Activated naive CD4-positive, alpha-beta T cell treated with anti-CD3 and anti-CD28 coated beads, Interleukin-2, amount 50 U/mL, for 72 hours (primary cell): Measurements from ENCODE around the gene PTPRZ1. TPM values are rescaled to one million over a fixed set of nuclear protein-coding genes. Genes with fewer than 3 reads are reported as not detected.
A peak's percentile ranks its signal among the peaks of the same experiment; 100 is the strongest.

Source experiments
- ATAC-seq, 2 donors: fragments of 150-1000 bp; cut with Tn5 transposase; 2 replicates each; pipeline ENCODE4 v1.10.0; 2021; ENCODE audit warnings: mild to moderate bottlenecking in 2 of 2, moderate library complexity in 2 of 2
- DNase-seq, 2 donors: peaks; one replicate each; pipeline ENCODE4 v3.0.0; 2021 to 2022; ENCODE audit warnings: low spot score in 2 of 2
- H3K27ac Mint-ChIP-seq, 2 donors: one replicate each; pipeline ENCODE4 v1.8.0; 2022; ENCODE audit warnings: mild to moderate bottlenecking in 2 of 2, mixed read lengths in 2 of 2
- H3K36me3 Mint-ChIP-seq, 2 donors: one replicate each; pipeline ENCODE4 v1.8.0; 2022; ENCODE audit warnings: mixed read lengths in 2 of 2
- H3K9me3 Mint-ChIP-seq, 2 donors: one replicate each; pipeline ENCODE4 v1.8.0; 2022; ENCODE audit warnings: mixed read lengths in 2 of 2
- total RNA-seq, 2 donors: library from RNA; stranded (reverse); gene quantifications; one replicate each; pipeline ENCODE4 v1.2.3, GENCODE V29; 2022

The PTPRZ1 gene
- total RNA-seq, 2 donors from 2014 or later = not detected

GRCh38 chr7:121985476-121986030 is 112.6 kb downstream of the PTPRZ1 start:
- Mint-ChIP-seq H3K9me3 (peaks cover 0 to 4% of the 10 kb centered on the region in 2 donors), H3K36me3 (no peaks in the 10 kb centered on the region), H3K27ac (no peak overlapping the region)
- ATAC-seq = no peak
- DNase-seq = no peak

- no peaks in the 10 kb centered on the region for H3K9me3 Mint-ChIP-seq
- ATAC-seq (no peak), DNase-seq (no peak)
- no peak overlapping the region for H3K27ac Mint-ChIP-seq
- H3K36me3 Mint-ChIP-seq = no peaks in the 10 kb centered on the region
Measured at GRCh38 chr7:121992068-121992467, 119.1 kb downstream of the PTPRZ1 start.

- Mint-ChIP-seq H3K27ac (no peak overlapping the region), H3K9me3 (no peaks in the 10 kb centered on the region), H3K36me3 (no peaks in the 10 kb centered on the region)
- DNase-seq = peak in 1 of 2 donors; percentile 49
- peak in 1 of 2 donors; percentile 69 for ATAC-seq
Measured at GRCh38 chr7:121994625-121995410, 121.9 kb downstream of the PTPRZ1 start.

- H3K36me3 Mint-ChIP-seq = no peaks in the 10 kb centered on the region
- H3K9me3 Mint-ChIP-seq = peaks cover 5 to 9% of the 10 kb centered on the region in 2 donors
- DNase-seq (no peak), ATAC-seq (no peak)
- no peak overlapping the region for H3K27ac Mint-ChIP-seq
Measured at GRCh38 chr7:122006687-122007086, 133.7 kb downstream of the PTPRZ1 start.

GRCh38 chr7:122010116-122010515 is 137.2 kb downstream of the PTPRZ1 start:
- no peak for DNase-seq
- Mint-ChIP-seq H3K27ac (no peak overlapping the region), H3K9me3 (peaks cover 5 to 9% of the 10 kb centered on the region in 2 donors), H3K36me3 (no peaks in the 10 kb centered on the region)
- ATAC-seq = no peak

- ATAC-seq = peak; percentile 56 to 75
- no peaks in the 10 kb centered on the region for H3K36me3 Mint-ChIP-seq
- DNase-seq = no peak
- H3K9me3 Mint-ChIP-seq = peaks cover 2 to 8% of the 10 kb centered on the region in 2 donors
- H3K27ac Mint-ChIP-seq = no peak overlapping the region
Measured at GRCh38 chr7:122013065-122013464, 140.1 kb downstream of the PTPRZ1 start.

GRCh38 chr7:122013630-122014029 is 140.7 kb downstream of the PTPRZ1 start:
- no peak for DNase-seq
- peak in 1 of 2 donors; percentile 16 for ATAC-seq
- peaks cover 0 to 4% of the 10 kb centered on the region in 2 donors for H3K9me3 Mint-ChIP-seq
- no peak overlapping the region for H3K27ac Mint-ChIP-seq
- H3K36me3 Mint-ChIP-seq = no peaks in the 10 kb centered on the region

GRCh38 chr7:122014697-122015096 is 141.7 kb downstream of the PTPRZ1 start:
- Mint-ChIP-seq H3K9me3 (peaks cover 0 to 4% of the 10 kb centered on the region in 2 donors), H3K36me3 (no peaks in the 10 kb centered on the region), H3K27ac (no peak overlapping the region)
- ATAC-seq (no peak), DNase-seq (no peak)

- Mint-ChIP-seq H3K9me3 (peaks cover 0 to 4% of the 10 kb centered on the region in 2 donors), H3K27ac (no peak overlapping the region), H3K36me3 (no peaks in the 10 kb centered on the region)
- ATAC-seq (peak in 1 of 2 donors; percentile 43), DNase-seq (no peak)
Measured at GRCh38 chr7:122018032-122018431, 145.1 kb downstream of the PTPRZ1 start.

- DNase-seq (no peak), ATAC-seq (no peak)
- no peaks in the 10 kb centered on the region for H3K36me3 Mint-ChIP-seq
- no peaks in the 10 kb centered on the region for H3K9me3 Mint-ChIP-seq
- H3K27ac Mint-ChIP-seq = no peak overlapping the region
Measured at GRCh38 chr7:122027058-122027457, 154.1 kb downstream of the PTPRZ1 start.

- Mint-ChIP-seq H3K9me3 (no peaks in the 10 kb centered on the region), H3K36me3 (no peaks in the 10 kb centered on the region), H3K27ac (no peak overlapping the region)
- no peak for ATAC-seq
- no peak for DNase-seq
Measured at GRCh38 chr7:122033641-122034040, 160.7 kb downstream of the PTPRZ1 start.

- DNase-seq (no peak), ATAC-seq (no peak)
- H3K9me3 Mint-ChIP-seq = no peaks in the 10 kb centered on the region
- no peak overlapping the region for H3K27ac Mint-ChIP-seq
- H3K36me3 Mint-ChIP-seq = no peaks in the 10 kb centered on the region
Measured at GRCh38 chr7:122035876-122036275, 162.9 kb downstream of the PTPRZ1 start.

GRCh38 chr7:122038134-122038533 is 165.2 kb downstream of the PTPRZ1 start:
- Mint-ChIP-seq H3K9me3 (no peaks in the 10 kb centered on the region), H3K27ac (no peak overlapping the region), H3K36me3 (no peaks in the 10 kb centered on the region)
- DNase-seq (no peak), ATAC-seq (no peak)

GRCh38 chr7:122038904-122039303 is 165.9 kb downstream of the PTPRZ1 start:
- no peaks in the 10 kb centered on the region for H3K9me3 Mint-ChIP-seq
- no peak overlapping the region for H3K27ac Mint-ChIP-seq
- no peaks in the 10 kb centered on the region for H3K36me3 Mint-ChIP-seq
- DNase-seq (no peak), ATAC-seq (no peak)

- Mint-ChIP-seq H3K9me3 (peaks cover 0 to 4% of the 10 kb centered on the region in 2 donors), H3K27ac (no peak overlapping the region), H3K36me3 (no peaks in the 10 kb centered on the region)
- no peak for ATAC-seq
- DNase-seq = no peak
Measured at GRCh38 chr7:122040147-122040546, 167.2 kb downstream of the PTPRZ1 start.

GRCh38 chr7:122046402-122046801 is 173.4 kb downstream of the PTPRZ1 start:
- no peaks in the 10 kb centered on the region for H3K36me3 Mint-ChIP-seq
- DNase-seq (no peak), ATAC-seq (no peak)
- H3K9me3 Mint-ChIP-seq = peaks cover 5 to 9% of the 10 kb centered on the region in 2 donors
- no peak overlapping the region for H3K27ac Mint-ChIP-seq

- H3K36me3 Mint-ChIP-seq = no peaks in the 10 kb centered on the region
- DNase-seq (no peak), ATAC-seq (no peak)
- H3K27ac Mint-ChIP-seq = no peak overlapping the region
- no peaks in the 10 kb centered on the region for H3K9me3 Mint-ChIP-seq
Measured at GRCh38 chr7:122054393-122054792, 181.4 kb downstream of the PTPRZ1 start.

GRCh38 chr7:122055073-122055472 is 182.1 kb downstream of the PTPRZ1 start:
- DNase-seq = no peak
- Mint-ChIP-seq H3K27ac (no peak overlapping the region), H3K9me3 (no peaks in the 10 kb centered on the region), H3K36me3 (no peaks in the 10 kb centered on the region)
- no peak for ATAC-seq
